A673 (cell line): ENCODE data around the gene CX3CR1.

Experiments
- EZH2 ChIP-seq: fragments of 200-600 bp; sonication (generic); IDR thresholded peaks from 2 replicates; pipeline ENCODE4 v1.6.1; 2017; ENCODE audit warnings: borderline replicate concordance, low read depth, mild to moderate bottlenecking, mixed read lengths, antibody characterized with exemption, low read length; ENCODE audit not compliant: poor library complexity, severe bottlenecking
- TF ChIP-seq, protein P1 (sequence below): fragments of 300-800, 200-600 bp; sonication (generic); conservative IDR thresholded peaks from 2 replicates; pipeline ENCODE4 v1.5.1; 2017; ENCODE audit warnings: low read depth, mild to moderate bottlenecking, antibody characterized with exemption, low read length, moderate library complexity, mixed read lengths

DNA sequence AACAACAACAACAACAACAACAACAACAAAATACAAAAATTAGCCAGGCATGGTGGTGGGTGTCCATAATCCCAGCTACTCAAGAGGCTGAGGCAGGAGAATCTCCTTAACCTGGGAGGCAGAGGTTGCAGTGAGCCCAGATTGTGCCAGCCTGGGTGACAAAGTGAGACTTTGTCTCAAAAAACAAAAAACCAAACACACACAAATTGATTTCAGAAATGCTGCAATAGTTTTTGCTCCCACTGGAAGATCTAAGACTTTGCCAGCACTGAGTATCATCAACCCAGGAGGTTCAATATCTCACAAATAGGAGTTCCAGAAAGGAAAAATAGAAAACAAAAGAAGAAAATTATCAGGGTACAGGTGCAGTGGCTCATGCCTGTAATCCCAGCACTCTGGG lies 33.5 kb upstream of the CX3CR1 start:
- TF ChIP-seq, protein P1, sequence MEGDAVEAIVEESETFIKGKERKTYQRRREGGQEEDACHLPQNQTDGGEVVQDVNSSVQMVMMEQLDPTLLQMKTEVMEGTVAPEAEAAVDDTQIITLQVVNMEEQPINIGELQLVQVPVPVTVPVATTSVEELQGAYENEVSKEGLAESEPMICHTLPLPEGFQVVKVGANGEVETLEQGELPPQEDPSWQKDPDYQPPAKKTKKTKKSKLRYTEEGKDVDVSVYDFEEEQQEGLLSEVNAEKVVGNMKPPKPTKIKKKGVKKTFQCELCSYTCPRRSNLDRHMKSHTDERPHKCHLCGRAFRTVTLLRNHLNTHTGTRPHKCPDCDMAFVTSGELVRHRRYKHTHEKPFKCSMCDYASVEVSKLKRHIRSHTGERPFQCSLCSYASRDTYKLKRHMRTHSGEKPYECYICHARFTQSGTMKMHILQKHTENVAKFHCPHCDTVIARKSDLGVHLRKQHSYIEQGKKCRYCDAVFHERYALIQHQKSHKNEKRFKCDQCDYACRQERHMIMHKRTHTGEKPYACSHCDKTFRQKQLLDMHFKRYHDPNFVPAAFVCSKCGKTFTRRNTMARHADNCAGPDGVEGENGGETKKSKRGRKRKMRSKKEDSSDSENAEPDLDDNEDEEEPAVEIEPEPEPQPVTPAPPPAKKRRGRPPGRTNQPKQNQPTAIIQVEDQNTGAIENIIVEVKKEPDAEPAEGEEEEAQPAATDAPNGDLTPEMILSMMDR, result no peak
- no peak for TF ChIP-seq EZH2
